A673 (cell line): ENCODE data around the gene TMEM213. TPM values are rescaled to one million over a fixed set of nuclear protein-coding genes. Genes with fewer than 3 reads are reported as not detected.

Experiments
- BruUV-seq: library from RNA; stranded (reverse); fragments of 400-500 nt; replicated peaks from 2 replicates; lab custom pipeline; 2021; lab: Mats Ljungman, UMichigan
- CTCF ChIA-PET: fragments of 300-600 bp; sonication (Branson Sonifier 250); formaldehyde crosslinking; loops from one replicate; lab custom pipeline; 2022; ENCODE audit warnings: antibody characterized with exemption; lab: Charles Lee
- POLR2A ChIA-PET: fragments of 300-600 bp; sonication (Branson Sonifier 250); formaldehyde crosslinking; loops from one replicate; lab custom pipeline; 2022; ENCODE audit warnings: antibody characterized with exemption; ENCODE audit not compliant: low non-redundant PET; lab: Charles Lee
- DNase-seq: peaks from one replicate; pipeline ENCODE4 v3.0.0-alpha.2; 2015; ENCODE audit warnings: low spot score
- H3K27ac ChIP-seq: fragments of 200-600 bp; sonication (generic); 2 replicates; pipeline ENCODE4 v1.5.1; 2016; ENCODE audit warnings: mixed run types, low read depth, mild to moderate bottlenecking, mixed read lengths, antibody characterized with exemption, low read length; ENCODE audit not compliant: poor library complexity, severe bottlenecking
- H3K27me3 ChIP-seq: fragments of 200-600 bp; sonication (generic); replicated peaks from 2 replicates; pipeline ENCODE4 v1.6.1; 2017; ENCODE audit warnings: mixed run types, low read depth, mild to moderate bottlenecking, mixed read lengths, antibody characterized with exemption, low read length; ENCODE audit not compliant: insufficient read depth, poor library complexity
- H3K36me3 ChIP-seq: fragments of 200-600 bp; sonication (generic); 2 replicates; pipeline ENCODE4 v1.6.1; 2016; ENCODE audit warnings: mixed run types, mild to moderate bottlenecking, mixed read lengths, antibody characterized with exemption, low read length; ENCODE audit not compliant: insufficient read depth, poor library complexity, severe bottlenecking
- H3K4me1 ChIP-seq: fragments of 200-600 bp; sonication (generic); 2 replicates; pipeline ENCODE4 v1.6.1; 2017; ENCODE audit warnings: mixed run types, mild to moderate bottlenecking, mixed read lengths, antibody characterized with exemption, low read length; ENCODE audit not compliant: insufficient read depth, poor library complexity, severe bottlenecking
- H3K4me3 ChIP-seq: fragments of 200-600 bp; sonication (generic); 2 replicates; pipeline ENCODE4 v1.5.1; 2016; ENCODE audit warnings: low read depth, mixed run types, mild to moderate bottlenecking, mixed read lengths, low read length; ENCODE audit not compliant: poor library complexity, severe bottlenecking
- H3K9me3 ChIP-seq: fragments of 200-600 bp; sonication (generic); 2 replicates; pipeline ENCODE4 v1.6.1; 2016; ENCODE audit warnings: mixed run types, low read depth, mild to moderate bottlenecking, mixed read lengths, antibody characterized with exemption, low read length; ENCODE audit not compliant: poor library complexity, severe bottlenecking
- EZH2 ChIP-seq: fragments of 200-600 bp; sonication (generic); IDR thresholded peaks from 2 replicates; pipeline ENCODE4 v1.6.1; 2017; ENCODE audit warnings: borderline replicate concordance, low read depth, mild to moderate bottlenecking, mixed read lengths, antibody characterized with exemption, low read length; ENCODE audit not compliant: poor library complexity, severe bottlenecking
- intact Hi-C: fragments of 100-400 bp; cut with micrococcal nuclease; formaldehyde crosslinking; loops from one replicate; pipeline ENCODE4 v1.10.0; 2022; ENCODE audit not compliant: unreplicated experiment
- total RNA-seq: library from RNA; stranded (reverse); gene quantifications from 2 replicates; pipeline ENCODE4 v1.2.3, GENCODE V29; 2021
- TF ChIP-seq, protein P1 (sequence below): fragments of 300-800, 200-600 bp; sonication (generic); conservative IDR thresholded peaks from 2 replicates; pipeline ENCODE4 v1.5.1; 2017; ENCODE audit warnings: low read depth, mild to moderate bottlenecking, antibody characterized with exemption, low read length, moderate library complexity, mixed read lengths

The TMEM213 gene
- total RNA-seq, 1 experiment from 2014 or later, result not detected

DNA sequence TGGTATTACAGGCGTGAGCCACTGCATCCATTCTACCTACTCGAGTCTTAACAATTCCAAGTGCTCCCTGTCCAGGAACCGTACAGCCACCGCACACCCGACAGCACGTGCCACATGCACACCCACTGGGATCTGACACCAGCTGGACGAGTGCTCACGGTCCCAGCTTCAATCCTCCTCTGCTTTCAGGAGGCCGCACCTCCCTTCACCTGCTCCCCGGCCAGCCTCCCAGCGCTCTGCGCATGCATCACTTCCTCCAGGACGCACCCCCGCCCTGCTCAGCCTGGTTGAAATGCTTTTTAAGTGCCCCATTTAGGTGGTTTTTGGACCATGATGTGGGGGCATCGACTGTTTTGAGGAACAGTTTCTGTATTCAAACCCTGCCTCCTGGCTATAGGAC, 47.3 kb upstream of the TMEM213 start:
- no peak for DNase-seq
- H3K36me3 ChIP-seq, result no peaks in the 10 kb centered on the region
- intact Hi-C loops, result no loop called here
- ChIA-PET POLR2A (no interaction called here), CTCF (no interaction called here)
- BruUV-seq, result no TSS peak
- H3K4me1 ChIP-seq, result no peaks in the 10 kb centered on the region
- H3K27ac ChIP-seq, result no peak overlapping the region
- H3K4me3 ChIP-seq, result no peak overlapping the region
- no peaks in the 10 kb centered on the region for H3K9me3 ChIP-seq
- no peak for TF ChIP-seq EZH2
- TF ChIP-seq, protein P1, sequence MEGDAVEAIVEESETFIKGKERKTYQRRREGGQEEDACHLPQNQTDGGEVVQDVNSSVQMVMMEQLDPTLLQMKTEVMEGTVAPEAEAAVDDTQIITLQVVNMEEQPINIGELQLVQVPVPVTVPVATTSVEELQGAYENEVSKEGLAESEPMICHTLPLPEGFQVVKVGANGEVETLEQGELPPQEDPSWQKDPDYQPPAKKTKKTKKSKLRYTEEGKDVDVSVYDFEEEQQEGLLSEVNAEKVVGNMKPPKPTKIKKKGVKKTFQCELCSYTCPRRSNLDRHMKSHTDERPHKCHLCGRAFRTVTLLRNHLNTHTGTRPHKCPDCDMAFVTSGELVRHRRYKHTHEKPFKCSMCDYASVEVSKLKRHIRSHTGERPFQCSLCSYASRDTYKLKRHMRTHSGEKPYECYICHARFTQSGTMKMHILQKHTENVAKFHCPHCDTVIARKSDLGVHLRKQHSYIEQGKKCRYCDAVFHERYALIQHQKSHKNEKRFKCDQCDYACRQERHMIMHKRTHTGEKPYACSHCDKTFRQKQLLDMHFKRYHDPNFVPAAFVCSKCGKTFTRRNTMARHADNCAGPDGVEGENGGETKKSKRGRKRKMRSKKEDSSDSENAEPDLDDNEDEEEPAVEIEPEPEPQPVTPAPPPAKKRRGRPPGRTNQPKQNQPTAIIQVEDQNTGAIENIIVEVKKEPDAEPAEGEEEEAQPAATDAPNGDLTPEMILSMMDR, result no peak
- H3K27me3 ChIP-seq, result peaks cover 15% of the 10 kb centered on the region

DNA sequence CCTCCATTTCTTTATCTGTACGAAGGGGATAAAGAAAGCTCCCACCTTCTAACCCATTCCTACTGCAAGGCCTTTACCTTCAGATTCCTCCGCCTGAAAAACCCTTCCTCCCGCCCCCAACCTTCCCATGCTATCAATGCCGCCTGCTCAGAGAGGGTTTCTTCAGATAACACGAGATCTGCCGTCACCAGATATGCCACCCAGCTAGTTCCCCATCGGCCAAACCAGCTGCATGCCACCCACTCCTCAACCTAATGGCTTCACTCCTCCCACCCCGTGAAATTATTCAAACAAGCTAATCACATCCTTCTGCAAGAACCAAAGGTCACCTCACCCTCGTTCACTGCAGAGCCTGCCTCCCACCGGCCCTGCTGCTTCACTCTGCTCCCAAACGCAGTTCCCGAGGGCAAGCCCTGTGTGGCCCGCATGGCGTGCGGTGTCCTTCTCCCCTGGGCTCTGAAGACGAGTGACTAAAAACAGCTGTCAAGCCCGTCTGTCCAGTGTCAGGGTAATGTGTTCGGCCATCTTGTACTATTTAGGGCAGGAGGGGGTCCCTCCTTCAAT, 46.8 kb upstream of the TMEM213 start:
- POLR2A ChIA-PET, result no interaction called here
- DNase-seq, result no peak
- TF ChIP-seq EZH2, result no peak
- TF ChIP-seq, protein P1, result no peak
- BruUV-seq, result no TSS peak
- no peaks in the 10 kb centered on the region for H3K9me3 ChIP-seq
- H3K27me3 ChIP-seq, result peaks cover 20% of the 10 kb centered on the region
- intact Hi-C loops, result no loop called here
- CTCF ChIA-PET, result no interaction called here
- H3K36me3 ChIP-seq, result no peaks in the 10 kb centered on the region
- no peaks in the 10 kb centered on the region for H3K4me1 ChIP-seq
- no peak overlapping the region for H3K27ac ChIP-seq
- no peak overlapping the region for H3K4me3 ChIP-seq

DNA sequence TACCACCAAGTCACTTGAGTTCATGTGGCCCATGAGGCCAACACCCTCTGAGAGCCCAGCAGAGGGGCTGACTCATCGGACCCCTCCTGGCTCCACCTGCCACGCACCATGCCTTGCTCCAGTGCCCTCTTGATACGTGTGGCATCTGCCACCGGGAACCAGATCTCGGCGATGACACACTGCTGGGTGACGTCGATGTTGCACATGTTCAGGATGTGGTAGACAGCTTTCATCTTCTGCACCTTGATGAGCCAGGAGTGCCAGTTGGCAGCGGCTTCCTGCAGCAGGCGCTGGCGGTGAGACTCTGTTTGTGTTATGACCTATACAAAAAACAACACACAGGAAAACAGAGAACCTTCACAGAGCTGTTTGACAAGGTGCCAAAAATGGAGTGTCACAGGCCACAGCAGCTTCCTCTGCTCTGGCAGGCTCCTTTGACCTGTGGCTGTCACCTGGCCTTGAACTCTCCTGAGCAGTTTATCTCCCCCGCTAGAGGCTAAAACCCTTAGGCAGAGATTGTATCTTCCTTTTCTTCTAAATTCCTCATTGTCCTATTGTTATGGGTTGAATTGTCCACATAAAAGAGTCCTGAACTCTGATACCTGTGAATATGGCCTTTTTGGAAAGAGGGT, 45.2 kb upstream of the TMEM213 start:
- POLR2A ChIA-PET, result no interaction called here
- no TSS peak for BruUV-seq
- intact Hi-C loops, result no loop called here
- peaks cover 26% of the 10 kb centered on the region for H3K27me3 ChIP-seq
- no peak for DNase-seq
- TF ChIP-seq, protein P1, result no peak
- TF ChIP-seq EZH2, result no peak
- H3K4me3 ChIP-seq, result no peak overlapping the region
- no peaks in the 10 kb centered on the region for H3K4me1 ChIP-seq
- H3K9me3 ChIP-seq, result no peaks in the 10 kb centered on the region
- no peak overlapping the region for H3K27ac ChIP-seq
- H3K36me3 ChIP-seq, result no peaks in the 10 kb centered on the region
- CTCF ChIA-PET, result interaction anchor here (0.6 kb wide), 1 partner anchor 34 kb away, joined by 4 read pairs; no protein-coding TSS in a partner anchor
